GM21723 (cell line): ENCODE results near the gene GPR150.
"Not testable (repeated sequence)": the region's sequence is repeated elsewhere in the genome, so short reads cannot be mapped to it uniquely, and the experiment has no call there.

Source experiments
- ATAC-seq: cut with Tn5 transposase; IDR thresholded peaks from one replicate; pipeline ENCODE4 v1.9.1; 2021; ENCODE audit warnings: mild to moderate bottlenecking, moderate library complexity; ENCODE audit not compliant: unreplicated experiment

Gene GPR150

DNA sequence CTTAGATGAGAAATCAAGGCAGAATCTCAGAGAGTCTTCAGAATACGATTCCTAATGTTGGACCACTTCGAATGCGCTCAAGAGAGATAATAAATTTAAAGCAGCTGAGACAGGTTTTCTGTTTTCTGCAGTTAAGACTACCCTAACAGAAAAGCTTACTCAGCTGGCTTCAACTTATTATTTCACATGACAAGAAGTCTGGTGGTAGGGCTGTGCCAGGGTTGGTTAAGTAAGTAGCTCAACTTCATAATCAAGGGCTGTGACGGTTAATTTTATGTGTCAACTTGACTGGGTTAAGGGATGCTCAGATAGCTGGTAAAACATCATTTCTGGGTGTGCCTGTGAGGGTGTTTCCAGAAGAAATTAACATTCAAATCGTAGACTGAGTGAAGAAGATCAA lies 3.8 kb downstream of the GPR150 start:
- ATAC-seq, result no peak

GRCh38 chr5:95624368-95624767 lies 4.5 kb downstream of the GPR150 start:
- ATAC-seq, result no peak

DNA sequence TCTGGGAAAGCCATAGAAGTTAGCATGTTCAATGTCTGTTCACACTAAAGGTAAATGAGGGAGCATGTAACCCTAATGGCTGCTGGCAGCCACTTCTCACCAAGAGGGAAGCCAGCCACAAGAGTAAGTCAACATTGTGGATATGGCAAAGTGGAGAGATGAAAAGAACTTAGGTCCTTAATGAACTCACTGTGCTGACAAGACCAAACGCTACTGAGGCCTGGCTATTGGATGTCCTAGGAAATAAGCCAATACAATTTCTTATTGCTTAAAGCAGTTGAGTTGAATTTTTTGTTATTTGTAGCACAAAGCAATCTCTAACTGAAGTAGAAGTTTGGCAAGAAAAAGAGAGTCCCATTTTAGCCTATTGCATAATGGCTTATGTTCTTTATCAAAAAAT lies 6.8 kb downstream of the GPR150 start:
- ATAC-seq, result no peak

- no peak for ATAC-seq
These were observed 8.3 kb downstream of the GPR150 start for GRCh38 chr5:95627971-95628810.

- ATAC-seq, result no peak
These were observed 9.0 kb downstream of the GPR150 start for GRCh38 chr5:95628933-95629332.

DNA sequence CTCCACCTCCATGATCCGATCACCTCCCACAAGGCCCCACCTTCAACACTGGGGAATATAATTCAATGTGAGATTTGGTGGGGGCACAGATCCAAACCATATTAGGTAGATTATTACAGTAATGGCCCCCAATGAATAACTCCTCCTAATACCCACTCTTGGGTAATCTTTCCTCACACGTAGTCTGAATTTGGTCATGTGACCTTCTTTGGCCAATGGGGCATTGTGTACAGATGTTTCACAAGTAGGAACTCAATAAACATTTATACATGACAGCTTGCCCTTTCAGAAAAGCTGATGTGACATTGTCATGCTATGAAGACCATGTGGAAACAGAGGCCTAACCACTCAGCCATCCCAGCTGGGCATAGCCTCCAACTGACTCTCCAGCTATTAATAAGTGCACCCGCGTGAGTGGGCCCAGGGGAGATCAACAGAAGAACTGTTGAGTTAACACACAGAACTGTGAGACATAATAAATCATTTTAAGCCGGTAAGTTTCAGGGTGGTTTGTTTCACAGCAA lies 10.6 kb downstream of the GPR150 start:
- no peak for ATAC-seq

DNA sequence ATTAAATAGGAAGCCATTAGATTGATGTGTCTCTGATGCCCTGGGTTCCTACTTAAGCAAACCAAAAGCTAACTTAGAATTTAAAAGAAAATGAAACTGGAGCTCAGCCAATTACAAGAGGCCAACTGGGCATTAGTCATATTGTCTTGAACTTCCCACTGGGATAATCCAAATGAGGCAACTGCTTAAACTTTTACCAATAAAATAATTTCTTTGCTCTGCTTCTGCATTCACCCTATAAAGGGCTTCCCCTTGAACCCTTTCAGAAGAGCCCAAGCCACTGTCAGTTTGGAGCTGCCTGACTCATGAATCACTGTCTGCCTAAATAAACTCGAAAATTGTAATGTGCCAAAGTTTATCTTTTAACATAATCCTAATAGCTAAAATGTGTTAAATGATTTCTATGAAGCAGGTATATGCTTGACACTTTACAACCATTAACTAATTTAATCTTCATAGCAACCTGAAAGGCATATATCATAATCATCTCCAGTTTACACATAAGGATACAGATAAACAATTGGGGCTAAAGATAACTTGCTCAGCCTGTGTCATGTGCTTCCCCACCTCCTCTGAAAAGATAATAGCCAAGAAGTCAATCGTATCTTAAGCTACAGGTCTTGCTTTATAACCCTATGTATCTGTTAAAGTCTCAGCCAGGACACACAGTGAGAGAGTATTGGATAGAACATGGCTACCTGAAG lies 11.5 kb downstream of the GPR150 start:
- ATAC-seq, result peak; percentile 30

DNA sequence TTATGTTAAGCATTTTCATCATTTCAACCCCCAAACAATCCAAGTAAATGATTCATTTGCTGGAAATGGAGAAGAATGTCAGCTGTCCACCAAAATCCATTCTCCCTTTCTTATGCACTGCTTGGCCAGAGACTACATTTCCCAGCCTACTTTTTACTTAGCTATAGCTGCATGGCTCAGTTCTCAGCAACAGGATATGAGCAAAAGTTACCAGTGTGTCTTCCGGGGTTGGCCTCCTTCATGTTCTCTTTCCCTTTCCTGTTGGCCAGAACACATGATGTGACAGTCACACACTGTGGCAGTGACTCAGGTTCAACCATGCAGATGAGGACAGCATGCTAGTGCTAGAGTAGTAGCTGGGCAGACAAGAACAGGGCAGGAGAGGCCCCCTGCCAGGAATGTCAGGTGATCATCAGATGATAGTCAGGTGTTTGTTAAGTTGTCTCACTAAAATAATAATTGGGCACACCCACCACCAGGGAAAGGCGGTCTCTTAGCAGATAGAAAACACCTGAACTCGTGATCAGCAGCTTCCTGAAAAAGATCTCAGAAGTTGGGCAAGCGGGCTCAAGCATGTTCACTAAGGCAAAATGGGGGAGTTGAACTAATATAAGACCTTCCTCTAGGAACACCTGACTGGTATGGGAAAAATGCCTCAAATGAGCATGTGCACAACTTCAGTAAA lies 12.2 kb downstream of the GPR150 start:
- ATAC-seq, result peak; percentile 91

- ATAC-seq, result not testable (repeated sequence)
These were observed 13.1 kb downstream of the GPR150 start for GRCh38 chr5:95632942-95633341.

DNA sequence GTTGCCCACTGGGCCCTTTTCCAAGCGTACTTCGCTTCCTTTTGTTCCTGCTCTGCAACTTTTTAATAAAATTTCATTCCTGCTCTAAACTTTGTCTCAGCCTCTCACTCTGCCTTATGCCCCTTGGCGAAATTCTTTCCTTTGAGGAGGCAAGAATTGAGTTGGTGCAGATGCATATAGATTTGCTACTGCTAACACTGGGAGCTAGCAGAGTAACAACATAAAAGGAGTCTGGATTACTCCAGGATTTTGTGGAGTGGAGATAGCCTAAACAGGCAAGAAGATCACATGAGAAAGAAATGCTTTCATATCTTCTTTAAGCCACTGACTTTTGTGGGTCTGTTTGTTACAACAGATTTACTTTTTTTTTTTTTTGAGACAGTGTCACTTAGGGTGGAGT lies 13.8 kb downstream of the GPR150 start:
- ATAC-seq, result no peak

- no peak for ATAC-seq
These were observed 14.2 kb downstream of the GPR150 start for GRCh38 chr5:95634081-95634480.

DNA sequence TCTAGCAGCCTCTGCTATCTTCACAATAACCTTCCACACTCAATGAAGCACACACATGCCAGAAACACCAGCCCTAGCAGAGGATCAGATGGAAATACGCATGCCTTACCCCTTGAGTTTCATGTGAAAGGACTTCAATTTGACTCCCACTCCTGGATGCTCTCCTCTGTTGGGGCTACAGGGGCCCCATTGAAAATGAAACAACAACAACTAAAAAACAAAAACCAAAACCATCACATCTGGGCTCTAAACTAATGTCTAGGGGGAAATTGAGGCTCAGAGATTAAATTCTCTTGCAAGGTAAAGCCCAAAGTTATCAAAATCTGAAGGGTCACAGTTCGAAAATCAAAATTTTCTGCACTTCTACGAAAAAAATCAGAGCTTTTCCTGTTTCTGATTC lies 18.7 kb downstream of the GPR150 start:
- no peak for ATAC-seq

GRCh38 chr5:95641741-95642220 lies 21.9 kb downstream of the GPR150 start:
- no peak for ATAC-seq

DNA sequence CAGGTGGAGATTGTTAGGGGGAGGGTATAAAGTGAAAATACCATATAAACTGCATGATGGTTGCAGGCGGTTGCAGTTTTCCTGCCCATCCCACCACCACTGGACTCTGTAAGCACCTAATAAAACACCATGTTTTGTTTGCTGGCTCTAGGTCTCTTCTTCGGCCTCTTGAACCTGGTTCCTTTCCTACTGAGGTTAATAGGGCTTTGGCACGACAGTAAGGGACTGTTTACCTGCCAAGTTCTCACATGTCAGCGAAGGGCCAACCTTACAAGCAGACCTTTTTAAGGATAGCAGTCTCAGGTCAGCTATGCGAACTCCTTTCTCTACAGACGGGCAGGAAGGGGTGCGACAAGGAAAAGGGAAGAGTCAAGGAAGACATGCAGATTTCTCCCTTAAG lies 23.3 kb downstream of the GPR150 start:
- ATAC-seq, result no peak

DNA sequence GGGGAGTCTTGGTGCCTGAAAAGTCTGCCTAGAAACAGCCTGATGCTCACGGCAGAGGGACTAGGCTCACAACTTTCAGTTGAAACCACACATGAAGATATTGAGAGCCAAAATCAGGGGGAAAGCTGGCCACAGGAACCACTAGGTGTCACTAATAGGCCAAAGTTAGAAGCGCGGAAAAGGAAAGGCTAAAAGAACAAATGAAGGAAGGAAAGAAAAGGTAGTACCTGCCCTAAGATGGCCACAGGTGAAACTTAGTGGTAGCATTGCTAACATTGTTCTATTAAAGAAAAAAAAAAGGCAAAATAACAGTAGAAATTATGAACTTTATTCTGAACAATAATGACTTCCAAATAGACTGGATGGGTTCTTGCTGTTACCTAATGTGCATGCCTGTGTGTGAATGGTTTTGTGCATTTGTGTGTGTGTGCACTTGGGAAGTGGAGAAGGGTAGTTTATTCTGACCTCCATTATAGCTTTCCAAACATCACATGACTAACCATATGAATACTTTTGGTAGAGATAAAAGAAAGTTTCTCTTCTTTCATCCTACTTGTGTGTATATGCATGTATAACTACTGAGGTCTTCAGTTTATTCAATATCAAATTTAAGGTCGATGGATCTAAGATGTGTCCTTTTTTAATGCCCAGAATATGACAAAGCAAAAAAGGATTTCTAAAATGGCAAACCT lies 24.6 kb downstream of the GPR150 start:
- peak; percentile 45 for ATAC-seq

GRCh38 chr5:95646226-95646568 lies 26.3 kb downstream of the GPR150 start:
- not testable (repeated sequence) for ATAC-seq

DNA sequence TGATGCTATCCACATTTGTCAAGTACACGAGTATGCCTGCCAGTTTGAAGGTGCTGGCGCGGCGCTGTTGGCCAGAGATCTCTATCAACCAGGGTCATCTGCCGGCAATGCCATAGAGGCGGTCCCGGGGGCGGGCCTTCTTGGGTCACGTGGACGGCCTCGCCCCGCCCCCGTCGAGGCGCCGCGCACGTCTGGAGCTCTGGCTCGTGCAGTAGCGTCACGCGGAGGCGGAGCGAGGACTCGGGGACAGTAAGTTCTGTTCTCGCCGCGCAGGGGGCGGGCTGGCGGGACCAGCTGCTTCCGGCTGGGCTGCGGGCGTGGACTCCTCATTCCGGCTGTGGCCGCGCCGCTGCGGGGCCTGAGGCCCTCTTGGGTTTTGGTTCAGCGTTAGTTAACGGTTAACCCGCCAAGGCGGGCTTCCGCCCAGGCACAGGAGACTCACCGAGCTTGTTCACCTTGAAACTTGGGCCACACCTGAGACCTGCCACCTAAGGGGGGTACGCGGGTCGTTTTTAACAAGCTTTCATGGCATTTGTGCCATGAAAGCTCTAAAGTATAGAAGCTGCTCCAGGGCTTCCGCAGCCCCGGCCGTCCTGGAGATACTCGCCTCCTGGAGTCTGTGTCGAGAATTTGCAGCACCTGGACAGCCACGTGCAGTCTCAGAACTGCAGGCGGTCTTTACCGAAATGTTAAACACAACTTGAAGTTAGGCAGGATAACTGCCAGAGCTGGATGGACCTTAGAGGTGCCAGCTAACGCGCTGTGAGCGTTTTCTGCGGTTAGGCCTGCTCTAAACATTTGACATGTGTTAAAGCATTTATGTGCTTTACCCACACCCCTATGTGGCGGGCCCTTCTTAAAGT lies 26.9 kb downstream of the GPR150 start, which contains the start of gene RFESD:
Gene RFESD, plus strand, starts transcription at position 209 of the 863 bp plus-strand sequence. CDS start 5,495 bp downstream, outside the sequence.
- ATAC-seq, result peak; percentile 97

- no peak for ATAC-seq
These were observed 28.3 kb downstream of the GPR150 start for GRCh38 chr5:95647886-95648860.

DNA sequence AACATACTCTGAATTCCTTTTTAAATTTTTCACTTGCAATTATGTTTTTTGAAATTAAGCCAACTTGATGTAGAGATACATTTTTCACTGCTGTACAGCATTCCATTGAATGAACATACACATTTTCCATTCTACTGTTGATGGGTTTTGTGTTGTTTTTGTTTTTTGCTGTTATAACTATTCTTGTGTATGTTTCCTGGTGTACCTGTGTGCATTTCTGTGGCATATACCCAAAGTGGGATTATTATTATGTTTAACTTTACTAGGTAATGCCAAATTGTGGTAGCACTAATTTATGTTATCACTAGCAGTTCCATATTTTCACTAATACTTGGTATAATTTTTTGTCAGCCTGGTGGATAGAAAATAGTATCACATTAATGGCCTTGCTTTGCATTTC lies 29.4 kb downstream of the GPR150 start:
- ATAC-seq, result no peak
